T-helper 2 cell (primary cell): ENCODE results near the gene PIP4K2C.
"Not testable (repeated sequence)": the region's sequence is repeated elsewhere in the genome, so short reads cannot be mapped to it uniquely, and the experiment has no call there.

Source experiments
- DNase-seq, 5 experiments: peaks; one replicate each; pipeline versions ENCODE4 v3.0.0 to v3.0.0-alpha.2; 2012 to 2022

The PIP4K2C gene

GRCh38 chr12:57640175-57641042 is 49.4 kb downstream of the PIP4K2C start:
- no peak for DNase-seq

- no peak for DNase-seq
Observed at GRCh38 chr12:57641699-57642442, 50.9 kb downstream of the PIP4K2C start.

DNA sequence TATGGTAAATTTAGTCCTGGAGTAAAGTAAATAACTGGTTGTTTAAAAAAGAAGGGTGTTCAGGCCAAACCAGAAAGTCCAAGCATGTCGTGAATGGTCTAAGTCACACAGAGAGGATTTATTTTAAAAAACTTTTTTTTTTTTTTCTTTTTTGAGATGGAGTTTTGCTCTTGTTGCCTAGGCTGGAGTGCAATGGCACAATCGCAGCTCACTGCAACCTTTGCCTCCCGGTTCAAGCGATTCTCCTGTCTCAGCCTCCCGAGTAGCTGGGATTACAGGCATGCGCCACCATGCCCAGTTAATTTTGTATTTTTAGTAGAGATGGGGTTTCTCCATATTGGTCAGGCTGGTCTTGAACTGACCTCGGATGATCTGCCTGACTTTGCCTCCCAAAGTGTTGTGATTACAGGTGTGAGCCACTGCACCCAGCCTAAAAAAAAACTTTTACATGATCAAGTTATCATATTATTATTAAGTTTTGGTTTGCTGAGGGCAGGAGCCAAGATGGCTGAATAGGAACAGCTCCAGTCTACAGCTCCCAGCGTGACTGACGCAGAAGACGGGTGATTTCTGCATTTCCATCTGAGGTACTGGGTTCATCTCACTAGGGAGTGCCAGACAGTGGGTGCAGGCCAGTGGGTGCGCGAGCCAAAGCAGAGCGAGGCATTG is 55.1 kb downstream of the PIP4K2C start:
- DNase-seq: peak in 1 of 5 experiments; percentile 45

DNA sequence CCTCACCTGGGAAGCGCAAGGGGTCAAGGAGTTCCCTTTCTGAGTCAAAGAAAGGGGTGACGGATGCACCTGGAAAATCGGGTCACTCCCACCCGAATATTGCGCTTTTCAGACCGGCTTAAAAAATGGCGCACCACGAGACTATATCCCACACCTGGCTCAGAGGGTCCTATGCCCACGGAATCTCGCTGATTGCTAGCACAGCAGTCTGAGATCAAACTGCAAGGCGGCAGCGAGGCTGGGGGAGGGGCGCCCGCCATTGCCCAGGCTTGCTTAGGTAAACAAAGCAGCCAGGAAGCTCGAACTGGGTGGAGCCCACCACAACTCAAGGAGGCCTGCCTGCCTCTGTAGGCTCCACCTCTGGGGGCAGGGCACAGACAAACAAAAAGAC is 55.7 kb downstream of the PIP4K2C start:
- DNase-seq: not testable (repeated sequence)
